CD4-positive, alpha-beta T cell treated with Interleukin-2 at 100 ng/mL for 4 hours (primary cell): ENCODE measurements around the gene CALN1.
"Not testable (repeated sequence)": the region's sequence is repeated elsewhere in the genome, so short reads cannot be mapped to it uniquely, and the experiment has no call there.

Experiments
- DNase-seq: peaks from one replicate; pipeline ENCODE4 v3.0.0-alpha.2; 2020; ENCODE audit warnings: low spot score

CALN1 gene

DNA sequence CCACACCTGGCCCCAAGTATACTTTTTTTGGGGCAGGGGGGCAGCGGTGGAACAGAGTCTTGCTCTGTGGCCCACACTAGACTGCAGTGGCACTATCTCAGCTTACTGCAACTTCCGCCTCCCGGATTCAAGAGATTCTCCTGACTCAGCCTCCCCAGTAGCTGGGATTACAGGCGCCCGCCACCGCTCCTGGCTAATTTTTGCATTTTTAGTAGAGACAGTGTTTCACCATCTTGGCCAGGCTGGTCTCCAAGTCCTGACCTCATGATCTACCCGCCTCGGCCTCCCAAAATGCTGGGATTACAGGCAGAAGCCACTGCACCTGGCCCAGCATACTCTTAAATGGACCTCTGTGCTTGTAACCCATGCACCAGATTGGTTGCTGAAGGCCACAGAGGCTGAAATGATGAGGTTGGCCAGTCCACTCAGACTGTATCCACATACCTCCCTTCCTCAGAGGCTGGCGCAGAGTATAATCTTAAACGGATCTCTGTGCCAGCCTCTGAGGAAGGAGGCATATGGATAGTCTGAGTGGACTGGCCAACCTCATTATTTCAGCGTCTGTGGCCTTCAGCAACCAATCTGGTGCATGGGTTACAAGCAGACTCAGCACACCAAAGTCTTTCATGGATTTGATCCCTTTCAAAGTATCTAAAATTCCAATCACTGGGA, 3.0 kb downstream of the CALN1 start:
- DNase-seq: no peak

DNA sequence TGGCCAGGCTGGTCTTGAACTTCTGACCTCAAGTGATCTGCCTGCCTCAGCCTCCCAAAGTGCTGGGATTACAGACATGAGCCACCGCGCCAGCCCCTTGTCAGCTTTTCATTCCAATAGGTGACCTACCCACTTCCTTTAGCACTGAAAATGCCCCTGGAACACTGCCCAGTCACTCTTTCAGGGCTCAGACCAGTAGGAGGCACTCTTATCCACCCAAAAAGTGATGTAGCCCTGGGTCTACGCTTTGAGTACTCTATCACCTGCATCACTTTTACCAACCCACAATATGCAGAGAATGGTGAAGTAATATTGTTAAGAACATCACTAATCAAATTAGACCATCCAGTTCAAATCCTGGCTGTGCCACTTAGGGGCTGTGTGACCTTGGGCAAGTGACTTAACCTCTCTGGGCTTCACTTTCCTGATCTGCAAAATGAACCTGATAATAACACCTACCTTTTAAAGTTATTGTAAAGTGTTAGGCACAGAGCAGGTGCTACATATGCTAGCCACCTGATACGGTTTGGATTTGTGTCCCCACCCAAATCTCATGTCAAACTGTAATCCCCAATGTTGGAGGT, 5.2 kb downstream of the CALN1 start:
- no peak for DNase-seq

DNA sequence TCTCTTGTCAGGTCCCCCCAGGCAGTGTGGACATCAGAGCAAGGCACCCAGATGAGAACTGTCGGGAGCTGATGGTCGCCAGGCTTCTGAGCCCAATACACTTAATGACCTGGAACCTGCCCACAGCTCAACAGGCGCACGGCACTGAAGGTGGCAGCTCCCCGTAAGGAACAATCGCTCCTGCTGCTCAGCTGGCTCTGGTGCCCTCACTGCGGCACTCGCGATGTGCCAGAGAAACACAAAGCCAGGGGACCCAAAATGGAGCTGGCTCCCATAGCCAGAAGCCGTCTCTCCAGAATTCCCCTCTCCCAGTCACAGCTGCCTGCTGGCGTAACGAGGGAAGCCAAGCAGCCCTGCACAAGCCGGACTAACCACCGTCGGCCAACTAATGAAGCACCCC, 6.3 kb downstream of the CALN1 start:
- DNase-seq: no peak

DNA sequence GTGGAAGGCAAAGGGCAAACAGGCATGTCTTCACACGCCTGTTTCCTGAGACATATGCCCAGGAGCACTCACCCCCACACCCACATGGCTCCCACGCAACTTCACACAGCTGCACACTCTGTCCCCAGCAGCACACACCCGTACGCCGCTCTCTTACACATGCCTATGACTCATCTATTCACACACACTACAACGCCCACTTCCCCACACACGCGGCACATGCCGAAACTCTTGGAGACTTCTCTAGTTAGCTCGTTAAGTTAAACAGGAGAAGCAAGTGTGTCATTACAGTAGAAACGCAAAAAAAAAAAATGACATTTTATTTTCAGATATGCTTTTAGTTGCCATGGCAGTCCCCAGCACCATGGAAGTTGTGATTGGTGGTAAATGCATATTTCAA, 6.7 kb downstream of the CALN1 start:
- no peak for DNase-seq

DNA sequence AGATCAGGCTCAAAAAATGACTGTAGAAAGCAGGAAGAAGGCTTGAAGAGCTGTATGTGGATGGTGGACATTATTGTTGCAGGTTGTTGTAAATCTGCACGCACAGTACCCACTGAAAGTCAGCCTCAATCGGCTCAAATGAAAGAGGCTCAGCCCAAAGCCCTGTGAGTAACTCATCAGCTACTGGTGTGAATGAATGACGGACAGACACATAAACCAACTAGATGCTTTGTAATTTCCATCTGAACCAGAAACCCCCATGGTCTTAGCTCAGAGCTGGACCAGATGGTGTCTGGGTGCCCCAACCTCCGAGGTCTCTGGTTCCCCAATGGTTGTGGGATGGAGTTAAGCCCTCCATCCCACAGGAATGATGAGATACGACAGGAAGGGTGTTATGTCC, 7.4 kb downstream of the CALN1 start:
- DNase-seq: no peak

DNA sequence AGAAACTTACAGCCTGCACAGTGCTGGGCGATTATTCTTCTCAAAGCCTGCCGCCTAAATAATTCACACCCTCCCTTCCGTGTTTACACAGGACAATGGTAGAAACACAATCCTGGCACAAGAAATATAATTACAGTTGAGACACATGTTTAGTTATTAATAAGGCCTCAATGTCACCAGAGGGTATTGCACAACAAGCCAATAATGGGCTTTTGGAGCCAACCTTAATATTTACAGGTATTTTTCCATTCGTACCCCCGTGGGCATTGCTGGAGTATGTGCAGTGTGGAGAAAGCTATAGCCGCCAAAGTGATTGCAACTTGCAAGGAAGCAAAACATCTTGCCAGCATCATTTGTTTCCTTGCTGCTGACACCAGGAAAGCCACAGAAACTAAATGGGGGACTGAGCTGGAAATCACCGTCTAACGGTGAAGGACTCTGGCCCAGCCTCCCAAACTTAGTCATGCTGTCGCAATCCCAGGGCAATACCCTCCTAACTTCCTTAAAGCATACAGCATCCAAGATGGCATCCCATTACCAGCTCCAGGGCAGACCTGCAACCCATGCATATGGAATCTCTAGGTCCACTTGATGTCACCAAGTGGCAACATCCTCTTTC, 8.6 kb downstream of the CALN1 start:
- DNase-seq: peak; percentile 3

DNA sequence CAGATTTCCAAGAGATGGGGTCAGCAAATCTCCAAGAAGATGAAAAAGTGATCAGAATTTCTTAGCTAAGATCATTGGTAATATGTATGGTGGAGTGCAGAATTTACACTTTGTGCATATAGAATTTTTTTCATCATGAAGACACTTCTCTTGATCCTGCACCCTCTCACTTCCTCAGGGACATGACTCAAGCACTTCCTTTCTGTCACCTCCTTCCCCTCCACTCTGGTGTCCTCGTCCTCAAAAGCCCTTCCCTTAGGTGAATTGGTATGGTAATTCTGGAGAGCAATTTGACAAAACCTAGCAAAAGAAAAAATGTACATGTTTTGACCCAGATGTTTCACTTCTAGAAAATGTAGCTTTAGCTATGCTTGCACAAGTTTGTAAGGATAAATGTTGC, 18.1 kb downstream of the CALN1 start:
- no peak for DNase-seq

DNA sequence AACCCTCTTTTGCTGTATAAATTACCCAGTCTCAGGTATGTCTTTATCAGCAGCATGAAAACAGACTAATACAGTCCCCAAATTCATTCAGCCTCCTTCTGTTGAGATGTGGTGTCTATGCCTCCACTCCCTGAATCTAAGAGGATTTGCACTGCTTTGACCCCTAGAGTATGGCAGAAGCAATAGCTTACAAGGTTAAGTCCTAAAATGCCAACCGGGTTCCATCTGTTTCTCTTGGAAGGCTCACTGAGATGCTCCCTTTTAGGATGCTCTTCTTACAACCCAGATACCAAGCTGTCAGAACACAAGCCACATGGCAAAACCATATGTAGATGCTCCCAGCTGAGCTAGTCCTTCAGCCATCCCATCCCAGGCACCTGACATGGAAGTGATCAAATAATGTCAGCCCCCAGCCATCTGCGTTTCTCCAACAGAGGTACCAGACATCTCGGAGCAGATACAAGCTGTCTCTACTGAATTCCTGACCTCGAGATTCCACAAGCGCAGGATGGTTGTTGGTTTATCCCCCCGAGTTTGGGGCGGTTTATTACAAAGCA, 20.2 kb downstream of the CALN1 start:
- DNase-seq: no peak

DNA sequence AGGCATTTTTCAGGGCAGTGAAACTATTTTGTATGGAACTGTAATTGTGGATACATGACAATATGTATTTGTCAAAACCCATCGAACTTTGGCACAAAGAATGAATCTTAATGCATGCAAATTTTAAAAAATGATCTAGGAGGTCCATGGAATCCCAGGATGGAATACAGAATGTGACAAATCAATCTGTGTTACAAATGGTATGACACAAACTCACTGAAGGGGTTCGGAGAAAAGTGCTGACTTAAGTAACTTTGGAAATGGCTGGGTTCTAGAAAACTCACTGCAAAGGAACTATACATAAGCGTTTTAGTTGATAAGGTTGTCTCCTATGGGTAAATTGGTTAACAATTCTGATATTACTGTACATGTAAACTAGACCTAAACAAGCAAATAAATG, 26.0 kb downstream of the CALN1 start:
- no peak for DNase-seq

DNA sequence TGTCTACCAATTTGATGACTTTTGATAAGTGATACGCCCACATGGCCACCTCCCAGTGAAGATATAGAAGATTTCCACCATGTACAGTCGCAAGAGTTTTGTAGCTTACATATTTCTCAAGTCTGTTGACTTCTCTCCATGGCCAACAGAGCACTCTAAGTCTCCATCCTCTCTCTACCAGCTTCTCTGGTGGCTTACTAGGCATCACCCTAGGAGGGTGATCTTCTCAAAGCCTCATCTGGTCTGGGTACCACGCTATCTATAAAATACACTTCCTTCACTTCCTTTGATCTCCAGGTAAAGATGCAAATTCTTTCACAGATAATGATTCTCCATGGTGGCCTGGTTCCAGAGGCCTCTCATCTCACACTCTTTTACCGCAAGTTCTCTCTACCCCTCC, 49.9 kb downstream of the CALN1 start:
- no peak for DNase-seq

DNA sequence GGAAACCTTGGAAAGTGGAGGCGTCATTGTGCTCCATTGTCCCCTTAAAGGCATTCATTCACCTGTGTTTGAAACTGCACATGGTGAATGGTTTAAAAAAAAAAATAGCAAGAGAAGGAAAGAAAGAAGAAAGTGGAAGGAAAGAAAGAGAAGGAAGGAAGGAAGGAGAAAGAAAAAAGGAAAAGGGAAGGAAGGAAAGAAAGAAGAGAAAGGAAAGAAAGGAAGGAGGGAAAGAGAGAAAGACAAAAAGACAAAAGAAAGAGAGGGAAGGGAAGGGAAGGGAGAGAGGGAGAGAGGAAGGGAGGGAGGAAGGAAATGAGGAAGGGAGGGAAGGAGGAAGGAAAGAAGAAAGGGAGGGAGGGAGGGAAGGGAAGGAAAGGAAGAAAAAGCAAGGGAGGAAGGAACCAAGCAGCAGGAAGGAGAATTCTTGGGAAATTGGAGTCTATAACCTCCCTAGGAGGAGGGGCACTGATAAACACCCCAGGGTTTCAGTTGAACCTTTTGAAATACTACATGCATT, 66.9 kb downstream of the CALN1 start:
- no peak for DNase-seq

DNA sequence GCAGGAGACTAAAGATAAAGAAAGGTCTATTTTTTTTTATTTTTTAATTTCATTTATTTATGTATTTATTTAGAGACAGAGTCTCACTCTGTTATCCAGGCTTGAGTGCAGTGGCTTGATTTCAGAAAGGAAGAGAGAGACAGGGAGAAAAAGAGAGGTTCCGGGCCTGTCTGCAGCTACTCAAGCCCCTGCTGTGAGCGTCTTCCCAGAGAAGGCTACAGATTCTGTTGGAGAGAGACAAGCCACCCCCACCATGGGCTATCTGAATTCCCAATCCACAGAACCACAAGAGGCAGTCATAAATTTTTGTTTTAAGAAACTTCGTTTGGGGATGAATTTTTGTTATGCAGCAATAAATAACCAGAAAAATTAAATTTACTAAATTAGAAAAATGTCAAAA, 68.1 kb downstream of the CALN1 start:
- DNase-seq: no peak

DNA sequence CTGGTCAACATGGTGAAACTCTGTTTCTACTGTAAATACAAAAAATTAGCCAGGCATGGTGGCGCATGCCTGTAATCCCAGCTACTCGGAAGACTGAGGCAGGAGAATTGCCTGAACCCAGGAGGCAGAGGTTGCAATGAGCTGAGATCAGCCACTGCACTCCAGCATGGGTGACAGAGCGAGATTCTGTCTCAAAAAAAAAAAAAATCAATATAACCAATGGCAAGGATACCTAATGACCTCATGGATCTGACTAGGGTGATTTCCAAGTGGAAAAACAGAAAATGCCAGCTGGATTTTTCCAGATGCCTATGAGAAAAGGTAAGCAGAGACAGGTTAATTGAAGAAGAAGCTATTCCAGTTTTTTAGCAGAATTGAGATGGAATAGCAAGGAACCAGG, 68.8 kb downstream of the CALN1 start:
- not testable (repeated sequence) for DNase-seq

DNA sequence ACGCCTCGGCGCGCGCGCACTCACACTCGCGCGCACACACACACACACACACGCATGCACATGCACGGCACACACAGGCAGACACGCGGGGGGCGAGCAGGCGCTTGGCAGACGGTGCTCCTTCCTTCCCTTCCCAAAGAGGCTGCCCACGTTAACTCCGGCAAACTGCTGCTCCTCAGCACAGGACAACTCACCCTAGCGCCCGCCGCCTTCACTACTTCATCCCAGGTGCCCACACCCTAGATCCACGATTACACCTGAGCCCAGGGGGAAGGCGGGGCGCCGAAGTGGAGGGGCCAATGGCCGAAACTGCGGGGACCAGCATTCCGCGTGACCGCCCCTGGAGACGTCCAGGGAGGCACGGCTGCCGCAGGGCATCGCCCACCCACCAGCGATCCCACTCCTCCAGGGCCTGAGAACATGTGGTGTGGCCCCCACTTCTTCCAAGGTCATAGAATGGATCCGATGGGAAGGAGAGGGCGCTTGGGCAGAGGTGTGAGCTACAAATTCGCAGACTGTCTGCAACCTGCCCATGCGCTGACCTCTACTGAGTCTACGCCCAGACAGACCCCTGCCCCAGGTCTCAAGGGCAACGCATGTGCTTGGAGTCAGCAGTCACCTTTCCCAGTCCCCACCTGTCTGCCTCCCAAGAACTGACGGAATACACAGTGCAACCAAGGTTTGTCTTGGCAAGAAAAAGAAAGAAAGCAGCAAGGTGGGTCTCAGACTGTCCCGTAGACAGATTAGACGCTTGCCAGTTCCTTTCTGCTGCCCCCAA, 74.6 kb downstream of the CALN1 start:
- no peak for DNase-seq

DNA sequence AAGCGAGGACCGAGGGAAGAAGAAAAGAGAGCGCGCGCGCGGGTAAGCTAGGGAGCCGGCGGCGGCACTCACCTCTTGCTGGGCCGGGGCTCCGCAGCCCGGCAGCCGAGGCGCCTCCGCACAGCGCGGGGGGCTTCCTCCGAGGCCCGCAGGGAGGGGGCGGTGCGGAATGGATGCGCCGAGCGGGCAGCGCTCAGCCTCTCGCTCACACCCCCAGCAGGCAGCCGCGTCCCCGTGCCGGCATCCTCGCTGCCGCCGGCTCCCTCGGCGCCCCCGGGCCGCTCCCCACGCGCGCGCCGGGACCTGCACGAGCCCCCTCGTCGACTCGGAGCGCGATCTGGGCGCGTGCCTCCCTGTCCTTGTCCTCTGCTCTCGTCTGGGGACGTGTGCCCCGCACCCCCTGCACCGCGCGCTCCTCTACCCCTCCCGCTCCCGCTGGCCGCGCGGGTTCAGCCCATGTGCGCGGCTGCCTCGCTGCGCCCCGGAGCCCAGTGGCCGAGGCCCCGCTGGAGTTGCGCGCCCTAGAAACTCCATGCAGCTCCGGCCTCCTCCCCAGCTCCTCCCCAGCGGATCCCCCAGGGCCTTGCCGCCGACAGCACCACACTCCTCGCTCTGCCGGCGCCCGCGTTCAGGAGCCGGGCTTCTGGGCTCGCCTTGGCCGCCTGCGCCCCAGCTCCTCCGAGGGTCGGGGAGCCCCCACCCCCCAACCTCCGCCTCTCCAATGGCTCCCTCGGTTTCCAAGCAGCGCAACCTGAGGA, 75.3 kb downstream of the CALN1 start:
- DNase-seq: no peak

DNA sequence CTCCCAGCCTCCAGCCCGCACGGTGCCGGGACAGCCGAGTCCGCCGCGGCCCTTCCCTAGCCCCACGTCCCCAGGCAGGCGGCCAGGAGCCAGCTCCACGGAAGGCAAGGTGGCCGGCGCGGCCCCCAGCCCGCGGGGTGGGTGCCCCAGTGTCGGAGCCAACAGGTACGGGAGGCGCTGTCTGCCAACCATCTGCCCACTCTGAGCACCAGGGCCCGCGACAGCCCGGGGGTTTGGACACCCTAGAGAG, 75.8 kb downstream of the CALN1 start:
- DNase-seq: no peak

DNA sequence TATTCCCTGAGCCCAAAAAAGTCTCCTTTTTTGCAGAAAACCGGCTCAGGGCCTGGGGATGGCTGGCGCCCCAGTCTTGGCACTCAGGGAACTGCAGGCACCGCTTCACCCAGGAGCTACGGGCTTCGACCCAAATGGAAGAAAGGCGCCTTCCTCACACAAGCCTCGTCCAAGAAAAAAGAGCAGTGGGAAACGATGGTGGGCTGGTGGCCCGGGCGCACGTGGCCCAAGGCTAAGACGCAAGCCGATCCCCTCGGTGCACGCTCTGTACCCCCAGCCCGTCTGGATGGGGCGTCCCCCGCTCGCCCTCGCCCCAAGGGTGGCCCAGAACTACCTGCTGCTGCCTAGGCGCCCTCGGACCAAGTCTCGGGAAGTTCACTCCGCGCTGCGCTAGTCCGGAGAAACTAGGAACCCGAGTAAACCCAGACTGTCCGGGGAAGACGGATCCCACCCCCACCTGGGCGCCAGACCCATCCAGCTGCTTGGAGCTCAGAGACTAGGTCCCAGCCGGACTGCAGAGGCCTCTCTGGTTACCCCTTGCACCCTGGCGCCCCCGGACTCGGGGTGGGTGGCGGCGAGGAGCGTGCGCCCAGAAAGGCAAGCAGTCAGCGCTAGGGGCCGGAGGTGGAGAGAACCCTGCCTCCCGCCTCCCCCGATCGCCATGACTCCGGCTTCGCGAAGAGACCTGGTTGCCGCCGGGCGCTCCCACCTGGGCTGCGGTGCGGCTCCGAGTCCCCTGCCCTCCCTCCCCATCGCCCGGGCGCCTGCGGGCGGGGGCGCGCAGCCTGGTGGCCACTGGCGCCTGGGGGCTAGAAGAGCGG, 76.4 kb downstream of the CALN1 start:
- no peak for DNase-seq

DNA sequence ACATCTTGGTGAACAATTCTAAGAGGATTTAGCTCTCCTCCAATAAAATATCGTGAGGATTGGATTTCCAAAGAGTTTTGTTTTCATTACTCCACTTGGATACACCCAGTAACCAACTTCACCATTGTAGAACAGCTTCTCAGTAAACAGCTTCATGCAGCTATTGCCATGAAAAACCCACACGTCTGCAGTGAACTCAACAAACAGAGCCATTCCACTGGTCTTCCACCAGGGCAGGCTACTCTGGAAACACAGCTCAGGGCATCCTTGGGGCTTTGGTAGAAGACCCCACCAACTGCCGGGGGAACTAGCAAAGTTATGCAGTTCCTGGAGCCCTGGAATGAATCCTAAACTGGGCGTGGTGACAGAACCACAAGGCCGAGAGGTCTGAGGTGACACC, 77.4 kb downstream of the CALN1 start:
- no peak for DNase-seq

DNA sequence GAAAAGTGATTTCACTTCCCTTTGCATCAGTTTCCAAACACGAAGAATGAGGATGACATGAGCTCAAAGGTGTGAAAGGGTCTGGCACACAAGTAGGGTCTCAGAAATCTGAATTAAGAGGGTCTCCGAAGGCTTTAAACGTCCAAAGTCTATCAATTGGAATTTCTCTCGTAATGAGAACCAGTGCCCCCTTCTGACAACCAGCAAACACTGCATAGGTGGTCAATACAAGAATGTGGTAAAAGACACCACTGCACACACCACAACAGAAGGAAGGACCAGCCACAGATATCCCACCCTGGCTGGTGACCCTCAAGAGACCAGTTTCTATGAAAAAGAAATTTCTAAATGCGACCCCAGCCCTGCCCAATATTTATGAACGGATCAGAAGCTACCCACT, 78.1 kb downstream of the CALN1 start:
- DNase-seq: no peak

DNA sequence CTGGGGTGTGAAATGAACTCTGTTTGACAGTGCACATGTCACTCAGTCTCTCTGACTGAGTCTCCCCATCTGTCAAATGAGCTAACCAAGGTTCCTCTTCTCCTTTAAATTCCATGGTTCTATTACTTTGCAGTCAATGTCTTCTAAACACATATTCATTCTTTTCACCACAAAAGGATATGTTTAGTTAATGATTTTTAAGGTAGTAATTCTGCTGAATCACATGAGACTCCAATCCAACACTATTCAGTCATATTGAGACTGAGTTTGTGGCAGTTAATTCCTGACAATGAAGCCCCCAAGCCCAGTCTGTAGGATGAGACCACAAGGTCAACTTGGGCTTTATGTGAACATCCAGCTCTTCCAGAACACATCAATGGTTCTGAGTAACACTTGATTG, 85.3 kb downstream of the CALN1 start:
- no peak for DNase-seq

DNA sequence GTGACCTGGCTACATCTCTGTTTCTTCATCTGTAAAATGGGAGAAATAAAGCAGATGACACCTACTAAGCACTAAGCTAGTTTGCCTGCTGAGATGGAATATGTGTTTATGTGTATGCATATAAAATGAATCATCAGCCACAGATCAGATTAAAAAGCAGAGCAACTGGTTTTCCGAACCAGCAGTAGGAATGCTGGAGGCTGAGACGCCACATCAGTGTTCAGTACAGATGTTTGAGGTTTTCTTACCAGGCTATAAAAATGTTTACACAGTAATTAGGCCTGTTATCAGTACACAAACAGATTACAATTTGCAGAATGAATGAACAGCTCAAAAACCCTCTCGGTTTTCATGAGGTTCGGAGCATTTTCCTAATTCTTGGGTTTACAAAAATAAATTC, 85.8 kb downstream of the CALN1 start:
- DNase-seq: no peak
